Testis (tissue), 2 donors: ENCODE results near the gene BCL2L11.

Experiments used
- POLR2A ChIP-seq: fragments of 450-650 bp; IDR thresholded peaks from one replicate; pipeline ENCODE4 v1.6.1; 2017; ENCODE audit warnings: antibody characterized with exemption, mild to moderate bottlenecking, moderate library complexity
- TF ChIP-seq, protein P1 (sequence below), 3 experiments: fragments of 450-650 bp in 2 of 3; fragments of 200-600 bp in 1 of 3; sonication (generic) in 1 of 3; IDR thresholded peaks; one replicate each; pipeline ENCODE4 v1.5.1; 2016 to 2019; ENCODE audit warnings: antibody characterized with exemption in 3 of 3, mild to moderate bottlenecking in 2 of 3, moderate library complexity in 1 of 3

DNA sequence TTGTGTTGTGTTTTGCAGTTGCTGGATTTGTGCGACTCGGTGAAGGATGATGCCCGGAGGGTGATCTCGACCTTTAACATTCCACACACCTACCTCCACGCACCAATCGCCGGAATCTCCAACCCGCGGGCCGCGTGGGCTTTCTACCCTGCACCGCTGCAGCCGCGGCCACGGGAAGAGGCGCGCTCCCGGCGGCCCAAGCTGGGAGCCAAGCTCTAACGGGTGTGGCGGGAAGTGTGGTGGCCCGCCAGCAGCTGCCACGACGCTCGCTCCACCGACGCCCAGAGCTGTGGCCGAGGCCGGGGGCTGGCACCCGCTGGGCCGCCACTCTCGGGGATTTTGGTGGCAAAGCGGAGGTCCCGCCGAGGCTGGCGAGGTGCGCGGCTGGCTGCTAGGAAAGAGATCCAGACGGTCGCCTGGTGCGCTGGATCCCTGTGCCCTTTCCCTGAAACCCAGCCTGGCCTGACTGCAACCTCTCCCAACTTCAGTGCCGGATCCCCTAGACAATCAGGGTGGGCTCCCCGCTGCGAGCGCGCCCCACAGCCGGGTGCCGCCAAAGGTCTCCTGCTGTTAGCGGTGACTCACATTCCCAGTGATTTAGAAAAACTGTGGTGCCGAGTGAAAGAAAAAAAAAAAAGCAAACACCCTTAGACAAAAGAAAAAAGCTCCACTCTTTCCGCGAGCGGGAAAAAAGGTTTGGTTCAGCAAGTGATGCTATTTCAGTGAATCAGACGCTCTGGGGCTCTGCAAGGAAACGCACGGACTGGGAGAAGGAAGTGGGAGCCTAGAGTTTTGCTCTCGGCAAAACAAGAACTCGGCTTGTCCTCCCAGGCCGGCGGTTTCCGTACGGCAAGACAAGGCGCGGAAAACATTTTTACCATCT lies 2.9 kb upstream of the BCL2L11 start:
- TF ChIP-seq, protein P1, sequence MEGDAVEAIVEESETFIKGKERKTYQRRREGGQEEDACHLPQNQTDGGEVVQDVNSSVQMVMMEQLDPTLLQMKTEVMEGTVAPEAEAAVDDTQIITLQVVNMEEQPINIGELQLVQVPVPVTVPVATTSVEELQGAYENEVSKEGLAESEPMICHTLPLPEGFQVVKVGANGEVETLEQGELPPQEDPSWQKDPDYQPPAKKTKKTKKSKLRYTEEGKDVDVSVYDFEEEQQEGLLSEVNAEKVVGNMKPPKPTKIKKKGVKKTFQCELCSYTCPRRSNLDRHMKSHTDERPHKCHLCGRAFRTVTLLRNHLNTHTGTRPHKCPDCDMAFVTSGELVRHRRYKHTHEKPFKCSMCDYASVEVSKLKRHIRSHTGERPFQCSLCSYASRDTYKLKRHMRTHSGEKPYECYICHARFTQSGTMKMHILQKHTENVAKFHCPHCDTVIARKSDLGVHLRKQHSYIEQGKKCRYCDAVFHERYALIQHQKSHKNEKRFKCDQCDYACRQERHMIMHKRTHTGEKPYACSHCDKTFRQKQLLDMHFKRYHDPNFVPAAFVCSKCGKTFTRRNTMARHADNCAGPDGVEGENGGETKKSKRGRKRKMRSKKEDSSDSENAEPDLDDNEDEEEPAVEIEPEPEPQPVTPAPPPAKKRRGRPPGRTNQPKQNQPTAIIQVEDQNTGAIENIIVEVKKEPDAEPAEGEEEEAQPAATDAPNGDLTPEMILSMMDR (IDR thresholded peaks at IDR 0.05), result no peak
- no peak for TF ChIP-seq POLR2A
